Fibroblast of the aortic adventitia (primary cell): ENCODE results near the gene MILR1. TPM values are rescaled to one million over a fixed set of nuclear protein-coding genes. Genes with fewer than 3 reads are reported as not detected.
A peak's percentile ranks its signal among the peaks of the same experiment; 100 is the strongest.
"Not testable (repeated sequence)": the region's sequence is repeated elsewhere in the genome, so short reads cannot be mapped to it uniquely, and the experiment has no call there.

Source experiments
- DNase-seq: peaks from one replicate; pipeline ENCODE4 v3.0.0-alpha.2; 2010; ENCODE audit warnings: low read depth
- H3K4me3 ChIP-seq: 2 replicates; pipeline ENCODE4 v1.5.1; 2011; ENCODE audit warnings: low read depth, mild to moderate bottlenecking, control low read depth, low read length, moderate library complexity
- CTCF ChIP-seq: IDR thresholded peaks from 2 replicates; pipeline ENCODE4 v1.5.1; 2011; ENCODE audit warnings: mild to moderate bottlenecking, low read length, control low read depth, inconsistent platforms; ENCODE audit not compliant: insufficient read depth
- total RNA-seq: library from RNA; depleted of rRNA; stranded (reverse); fragments of >200 nt; gene quantifications from 2 replicates; pipeline ENCODE4 v1.2.3, GENCODE V29; 2012; ENCODE audit warnings: low replicate concordance

MILR1 gene
- total RNA-seq, 1 donor: 52.5 TPM

GRCh38 chr17:64413513-64413912 lies 35.4 kb upstream of the MILR1 start:
- DNase-seq: no peak
- no peak overlapping the region for H3K4me3 ChIP-seq
- TF ChIP-seq CTCF: no peak

DNA sequence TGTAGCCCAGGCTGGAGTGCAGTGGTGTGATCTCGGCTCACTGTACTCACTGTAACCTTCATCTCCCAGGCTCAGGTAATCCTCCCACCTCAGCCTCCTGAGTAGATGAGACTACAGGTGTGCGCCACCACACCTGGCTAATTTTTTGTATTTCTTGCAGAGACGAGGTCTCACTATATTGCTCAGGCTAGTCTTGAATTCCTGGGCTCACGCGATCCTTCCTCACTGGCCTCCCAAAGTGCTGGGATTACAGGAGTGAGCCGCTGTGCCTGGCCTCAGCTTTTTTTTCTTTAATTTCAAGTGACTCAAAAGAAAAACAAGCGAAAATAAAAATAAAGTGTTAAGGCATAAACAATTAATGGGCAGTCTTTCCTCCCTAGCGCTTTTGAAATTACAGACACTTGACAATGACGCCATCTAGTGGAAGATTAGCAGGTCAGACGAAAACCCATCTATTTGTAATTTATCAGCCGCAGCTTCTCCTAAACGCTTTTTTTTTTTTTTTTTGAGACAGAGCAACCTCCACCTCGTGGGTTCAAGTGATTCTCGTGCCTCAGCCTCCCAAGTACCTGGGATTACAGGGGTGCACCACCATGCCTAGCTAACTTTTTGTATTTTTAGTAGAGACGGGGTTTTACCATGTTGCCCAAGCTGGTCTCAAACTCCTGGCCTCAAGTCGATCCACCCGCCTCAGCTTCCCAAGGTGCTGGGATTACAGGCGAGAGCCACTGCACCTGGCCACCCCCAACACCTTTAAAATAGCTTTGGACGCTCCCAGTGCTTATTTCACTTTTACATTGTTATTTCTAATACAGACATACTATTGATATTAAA lies 30.2 kb upstream of the MILR1 start:
- DNase-seq: peak; percentile 86
- no peak overlapping the region for H3K4me3 ChIP-seq
- TF ChIP-seq CTCF: peak; percentile 67

GRCh38 chr17:64420143-64420670 lies 28.7 kb upstream of the MILR1 start:
- peak; percentile 91 for DNase-seq
- peak; percentile 71 for TF ChIP-seq CTCF
- no peak overlapping the region for H3K4me3 ChIP-seq

- not testable (repeated sequence) for H3K4me3 ChIP-seq, DNase-seq
Measured at GRCh38 chr17:64422121-64422520, 26.8 kb upstream of the MILR1 start.

GRCh38 chr17:64423881-64424280 lies 25.0 kb upstream of the MILR1 start:
- peak; percentile 28 for DNase-seq
- H3K4me3 ChIP-seq: no peak overlapping the region
- no peak for TF ChIP-seq CTCF

DNA sequence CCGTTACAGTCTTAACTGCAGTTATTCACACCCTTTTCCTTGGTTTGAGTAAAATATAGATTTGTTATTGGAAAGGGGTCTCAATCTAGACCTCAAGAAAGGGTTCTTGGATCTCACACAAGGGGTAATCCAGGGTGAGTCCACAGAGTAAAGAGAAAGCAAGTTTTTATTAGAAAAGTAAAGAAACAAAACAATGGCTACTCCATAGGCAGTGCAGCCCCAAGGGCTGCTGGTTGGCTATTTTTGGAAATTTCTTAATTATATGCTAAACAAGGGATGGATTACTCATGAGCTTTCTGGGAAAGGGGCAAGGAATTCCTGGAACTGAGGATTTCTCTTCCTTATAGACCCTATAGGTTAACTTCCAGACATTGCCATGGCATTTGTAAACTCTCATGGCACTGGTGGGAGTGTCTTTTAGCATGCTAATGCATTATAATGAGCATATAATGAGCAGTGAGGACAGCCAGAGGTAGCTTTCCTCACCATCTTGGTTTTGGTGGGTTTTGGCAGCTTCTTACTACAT lies 24.5 kb upstream of the MILR1 start:
- no peak overlapping the region for H3K4me3 ChIP-seq
- no peak for DNase-seq
- TF ChIP-seq CTCF: no peak

GRCh38 chr17:64425191-64425590 lies 23.7 kb upstream of the MILR1 start:
- TF ChIP-seq CTCF: no peak
- no peak for DNase-seq

More at GRCh38 chr17:64425191-64425590, 23.7 kb upstream of the MILR1 start:
- no peak overlapping the region for H3K4me3 ChIP-seq
